Glomerular endothelial cell (primary cell): Measurements from ENCODE around the gene GAS7. TPM values are rescaled to one million over a fixed set of nuclear protein-coding genes. Genes with fewer than 3 reads are reported as not detected.

Experiments
- DNase-seq: peaks from one replicate; pipeline ENCODE4 v3.0.0-alpha.2; 2011; ENCODE audit warnings: low read depth, low spot score; ENCODE audit errors: extremely low read depth
- total RNA-seq: library from RNA; depleted of rRNA; stranded (reverse); fragments of >200 nt; gene quantifications from 2 replicates; pipeline ENCODE4 v1.2.3, GENCODE V29; 2015

GAS7 gene
- total RNA-seq, 1 donor from 2014 or later: 1.2 TPM

DNA sequence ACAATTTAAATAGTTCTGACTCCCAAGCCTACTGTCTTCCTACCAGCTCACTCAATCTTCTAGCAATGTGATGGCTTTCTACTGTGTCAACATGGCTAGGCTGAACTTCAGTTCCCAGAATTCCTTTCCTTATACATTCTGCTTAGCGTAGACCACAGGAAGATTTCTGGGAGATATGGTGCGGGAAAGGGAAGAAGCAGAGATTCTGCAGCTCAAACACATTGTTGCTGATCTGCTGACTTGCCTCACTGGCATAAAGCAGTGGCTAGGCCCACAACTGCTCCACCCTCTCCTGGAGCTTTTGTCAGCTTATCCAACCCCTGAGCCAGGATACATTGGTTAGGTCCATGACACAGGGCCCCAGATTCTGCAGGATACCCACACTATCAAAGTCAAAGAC lies 58.8 kb downstream of the GAS7 start:
- no peak for DNase-seq

DNA sequence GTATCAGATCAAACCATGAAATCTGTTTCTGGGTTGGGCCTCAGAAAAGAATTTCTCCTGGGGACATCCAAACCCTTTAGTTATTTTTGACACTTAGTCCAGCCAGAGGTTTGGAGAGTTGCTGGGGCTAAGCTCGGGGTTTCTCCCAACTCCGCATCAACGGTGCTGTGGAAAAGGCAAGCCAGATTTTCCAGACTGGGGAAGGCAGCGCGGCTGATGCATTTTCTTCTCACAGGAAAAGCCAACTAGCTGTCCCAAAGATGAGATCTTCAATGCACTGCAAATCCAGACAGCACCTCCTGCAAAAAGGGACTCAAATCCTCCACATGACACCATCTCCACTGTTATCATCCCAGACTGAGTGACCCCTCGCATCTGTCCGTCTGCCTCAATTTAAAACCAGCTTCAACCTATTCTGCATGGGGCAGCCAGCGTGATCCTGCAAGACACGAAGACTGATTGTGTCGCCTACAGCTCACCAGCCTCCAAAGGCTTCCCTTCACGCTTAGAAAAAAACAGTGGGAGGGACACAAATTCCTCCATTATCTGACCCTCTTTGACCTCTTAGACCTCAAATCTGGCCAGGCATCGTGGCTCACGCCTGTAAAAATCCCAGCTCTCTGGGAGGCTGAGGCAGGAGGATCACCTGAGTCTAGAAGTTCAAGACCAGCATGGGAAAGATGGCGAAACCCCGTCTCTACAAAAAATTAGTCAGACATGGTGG lies 62.0 kb downstream of the GAS7 start:
- no peak for DNase-seq

DNA sequence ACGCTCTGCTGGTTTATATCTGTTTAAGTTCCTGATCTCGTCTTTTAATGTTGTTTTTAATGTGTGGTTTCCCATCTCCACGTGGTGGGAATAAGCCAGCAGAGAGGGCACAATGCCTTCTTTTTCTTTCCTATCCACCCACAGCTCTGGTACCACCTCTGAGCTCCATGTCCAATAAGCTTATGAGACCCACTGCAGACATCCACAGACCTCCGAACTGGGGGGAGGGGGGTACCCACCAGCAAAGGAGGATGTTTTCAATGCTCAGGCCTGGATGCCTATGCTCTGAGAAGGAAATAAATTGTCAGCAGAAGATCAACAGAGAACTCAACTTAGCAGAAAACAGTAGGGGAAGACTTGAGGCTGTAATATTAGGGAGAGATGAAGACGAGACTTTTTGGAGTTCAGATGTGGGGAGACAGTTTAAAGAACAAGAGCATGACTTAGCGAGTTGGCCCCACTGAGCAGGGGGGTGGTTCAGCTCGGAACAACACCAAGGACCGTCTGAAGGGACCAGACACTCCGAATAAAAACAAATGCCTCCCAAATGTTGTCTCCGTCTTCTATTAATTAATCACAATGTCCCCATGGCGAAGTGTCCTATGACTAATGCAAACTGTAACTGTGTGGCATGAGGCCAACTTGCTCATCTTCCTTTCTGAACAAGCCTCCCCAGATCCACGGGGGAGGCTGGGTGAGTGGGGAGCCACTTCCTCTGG lies 62.7 kb downstream of the GAS7 start:
- no peak for DNase-seq

DNA sequence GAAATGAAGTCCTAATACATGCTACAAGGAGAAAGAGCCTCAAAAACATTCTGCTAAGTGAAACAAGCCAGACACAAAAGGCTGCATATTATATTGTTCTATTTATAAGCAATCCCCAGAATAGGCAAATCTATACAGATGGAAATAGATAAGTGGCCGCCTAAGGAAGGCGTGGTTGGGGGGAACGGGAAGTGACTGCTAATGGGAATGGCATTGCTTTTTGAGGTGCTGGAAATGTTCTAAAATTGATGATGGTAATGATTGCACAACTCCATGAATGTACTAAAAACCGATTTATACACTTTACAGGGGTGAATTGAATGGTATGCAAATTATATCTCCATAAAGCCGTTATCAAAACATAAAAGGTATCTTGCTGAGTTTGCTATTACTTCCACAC lies 67.7 kb downstream of the GAS7 start:
- DNase-seq: no peak

DNA sequence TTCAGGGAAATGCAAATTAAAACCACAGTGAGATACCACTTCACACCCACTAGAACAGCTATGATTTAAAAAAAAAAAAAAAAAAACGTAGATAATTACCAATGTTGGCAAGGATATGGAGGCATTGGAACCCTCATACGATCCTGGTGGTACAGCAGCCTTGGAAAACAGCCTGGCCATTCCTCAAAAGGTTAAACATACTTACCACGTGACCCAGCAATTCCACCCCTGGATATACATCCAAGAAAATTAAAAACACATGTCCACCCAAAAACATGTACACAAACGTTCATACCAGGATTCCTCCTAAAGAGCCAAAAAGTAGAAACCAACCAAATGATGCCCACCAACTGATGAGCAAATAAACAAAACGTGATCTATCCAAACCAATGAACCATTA lies 68.1 kb downstream of the GAS7 start:
- no peak for DNase-seq

DNA sequence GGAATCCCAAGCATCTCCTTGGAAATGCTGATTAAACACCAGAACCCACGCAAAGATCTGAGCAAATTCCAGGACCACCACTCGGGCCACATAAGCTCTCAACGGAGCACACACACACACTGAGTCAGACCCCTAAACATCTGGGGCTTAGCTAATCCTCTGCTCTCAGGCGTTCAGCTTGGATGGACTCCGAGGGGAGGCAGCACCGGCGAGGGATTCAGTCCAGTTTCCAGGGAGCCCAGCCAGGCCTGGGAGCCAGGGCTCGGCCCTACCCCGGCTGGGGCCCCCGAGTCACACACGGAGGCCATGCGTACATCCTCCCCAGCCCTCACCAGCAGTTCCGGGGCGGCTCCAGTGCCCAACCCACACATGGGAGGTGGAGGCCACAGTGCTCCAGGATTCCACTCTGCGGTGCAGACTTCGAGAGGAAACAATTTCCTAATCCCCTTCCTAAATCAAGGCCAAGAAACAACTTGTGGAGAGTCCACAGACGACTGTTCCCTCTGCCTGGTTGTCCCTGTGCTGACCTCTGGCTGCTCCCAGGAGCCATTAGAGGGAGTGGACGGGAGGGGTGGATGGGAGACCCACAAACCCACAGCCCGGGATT lies 70.5 kb downstream of the GAS7 start:
- DNase-seq: no peak

DNA sequence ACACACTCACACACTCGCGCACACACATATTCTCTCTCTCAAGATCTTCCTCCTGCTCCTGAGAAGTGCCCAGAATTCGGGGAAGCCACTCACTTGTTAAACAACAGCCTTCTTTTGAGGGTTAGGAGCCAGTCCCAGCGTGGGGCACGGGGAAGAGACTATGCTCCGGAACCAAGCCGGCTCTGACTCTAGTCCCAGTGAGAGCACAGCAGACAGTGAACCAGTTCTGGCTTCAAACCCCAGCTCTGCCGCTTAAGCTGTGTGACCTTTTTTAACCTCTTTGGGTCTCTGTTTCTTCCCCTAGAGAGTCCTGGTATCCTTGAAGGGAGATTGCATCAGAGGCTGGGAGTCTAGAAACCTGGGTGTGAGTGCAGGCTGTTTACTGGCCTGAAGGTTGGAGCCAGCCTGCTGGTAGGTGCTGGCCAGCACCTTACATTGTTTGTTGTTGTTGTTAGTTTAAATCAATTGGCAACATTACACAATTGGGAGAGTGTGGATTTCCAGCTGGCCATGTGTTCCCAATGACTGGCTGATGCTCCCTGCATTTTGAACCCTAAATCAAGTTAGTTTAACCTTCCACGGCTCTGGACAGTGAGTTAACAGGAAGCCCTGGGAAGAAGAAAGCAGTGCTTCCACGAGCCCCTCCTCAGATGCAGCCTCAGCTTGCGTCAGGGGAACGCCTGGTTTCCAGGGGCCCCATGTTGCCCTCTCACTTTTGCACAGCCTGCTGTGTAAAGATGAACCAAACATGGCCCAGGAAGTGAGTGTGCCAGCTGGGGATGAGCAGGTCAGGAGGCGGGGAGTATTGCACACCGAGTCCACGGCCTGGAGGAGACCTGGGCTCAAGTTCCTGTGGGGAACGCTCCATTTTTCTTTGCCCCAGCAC lies 71.5 kb downstream of the GAS7 start:
- no peak for DNase-seq

DNA sequence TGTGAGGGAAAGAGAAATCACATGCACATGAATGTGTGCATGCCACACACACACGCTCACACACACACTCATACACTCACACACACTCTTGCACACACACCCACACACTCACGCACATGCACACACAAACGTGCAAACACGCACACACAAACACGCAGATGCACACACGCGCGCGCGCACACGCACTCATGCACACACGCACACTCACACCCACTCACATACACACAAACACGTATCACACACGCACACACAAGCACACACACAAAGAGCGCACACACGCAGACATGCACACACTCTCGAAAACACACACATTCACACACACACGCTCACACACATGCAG lies 72.2 kb downstream of the GAS7 start:
- DNase-seq: no peak

DNA sequence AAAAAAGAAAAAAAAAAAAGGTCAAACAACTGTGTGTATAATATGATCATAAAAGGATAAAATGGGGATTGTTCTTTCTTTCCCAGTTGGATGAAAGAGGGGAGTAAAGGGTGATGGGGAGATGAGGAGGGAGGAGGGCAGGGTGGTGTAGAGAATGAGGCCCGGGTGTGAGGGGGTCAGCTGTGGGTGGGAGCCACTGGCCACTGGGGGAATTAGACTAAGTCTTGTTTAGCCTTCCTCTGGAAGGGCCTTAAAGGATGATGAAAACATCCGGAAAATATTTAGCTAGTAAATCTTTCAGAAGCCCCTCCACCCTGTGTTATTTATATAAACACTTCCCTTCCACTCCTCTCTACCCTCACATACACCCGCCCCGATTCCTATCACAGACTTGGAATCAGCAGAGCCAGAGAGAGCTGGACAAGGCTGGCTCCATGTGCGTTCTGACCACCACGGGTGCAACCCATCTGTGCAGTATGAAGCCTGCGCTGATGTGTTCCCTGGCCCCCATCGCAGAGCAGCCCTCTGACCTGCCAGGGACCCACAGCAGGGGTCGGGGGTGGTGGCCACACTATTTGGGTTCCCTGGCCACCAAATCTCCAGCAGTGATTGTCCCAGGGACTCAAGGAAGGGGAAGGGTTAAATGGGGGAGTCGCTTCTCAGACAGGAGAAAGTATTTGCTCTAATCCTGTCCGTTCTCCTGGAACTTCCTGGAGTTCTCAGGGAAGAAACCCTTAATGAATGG lies 72.7 kb downstream of the GAS7 start:
- DNase-seq: no peak

DNA sequence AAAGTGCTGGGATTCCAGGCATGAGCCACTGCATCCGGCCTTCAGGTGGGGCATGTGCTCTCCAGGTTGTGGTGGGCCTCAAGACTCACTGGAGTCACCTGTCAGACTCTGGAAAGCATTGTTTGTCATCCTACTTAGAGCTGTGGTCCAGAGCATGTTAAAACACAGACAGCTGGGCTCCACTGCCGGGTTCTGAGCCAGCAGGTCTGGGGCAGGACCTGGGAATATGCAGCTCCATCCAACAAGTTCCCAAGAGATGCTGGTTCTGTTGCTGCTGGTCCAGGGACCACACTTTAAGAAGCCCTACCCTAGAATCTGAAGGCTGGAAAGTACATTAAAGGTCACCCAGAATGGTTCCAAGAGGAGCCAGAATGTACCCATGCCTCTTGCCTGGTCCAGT lies 75.3 kb downstream of the GAS7 start:
- DNase-seq: no peak

DNA sequence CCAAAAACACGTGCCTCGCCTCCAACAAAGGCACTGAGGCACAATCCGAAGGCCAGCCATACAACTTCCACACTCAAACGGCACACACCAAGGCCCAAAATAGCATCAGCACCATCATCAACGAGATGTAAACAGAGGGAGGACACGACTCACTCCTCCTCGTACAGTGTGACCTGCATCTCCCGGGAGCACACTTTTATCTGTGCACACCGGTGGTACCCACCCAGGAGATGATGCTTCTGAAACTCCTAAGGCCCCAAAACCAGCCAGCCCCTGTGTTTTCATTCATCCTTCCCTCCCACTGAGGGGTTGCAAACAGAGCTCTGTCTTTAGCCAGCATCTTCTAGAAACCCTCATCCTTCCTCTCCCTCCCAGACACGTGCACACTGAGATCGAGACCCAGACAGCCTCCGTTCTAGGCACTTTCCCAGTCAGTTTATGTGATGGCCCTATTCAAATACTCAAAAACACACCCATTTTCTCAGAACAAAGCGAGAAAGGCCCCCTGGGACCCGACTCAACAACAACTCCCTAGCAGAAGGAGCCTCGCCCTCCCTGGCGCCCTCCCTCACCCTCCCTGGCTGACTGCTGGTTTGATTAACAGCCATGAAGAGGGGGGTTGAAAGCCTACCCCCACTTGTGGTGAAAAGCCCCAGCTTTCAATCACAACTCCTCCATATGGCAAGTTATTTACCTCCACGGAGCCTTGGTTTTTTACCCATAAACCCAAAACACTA lies 76.3 kb downstream of the GAS7 start:
- no peak for DNase-seq

DNA sequence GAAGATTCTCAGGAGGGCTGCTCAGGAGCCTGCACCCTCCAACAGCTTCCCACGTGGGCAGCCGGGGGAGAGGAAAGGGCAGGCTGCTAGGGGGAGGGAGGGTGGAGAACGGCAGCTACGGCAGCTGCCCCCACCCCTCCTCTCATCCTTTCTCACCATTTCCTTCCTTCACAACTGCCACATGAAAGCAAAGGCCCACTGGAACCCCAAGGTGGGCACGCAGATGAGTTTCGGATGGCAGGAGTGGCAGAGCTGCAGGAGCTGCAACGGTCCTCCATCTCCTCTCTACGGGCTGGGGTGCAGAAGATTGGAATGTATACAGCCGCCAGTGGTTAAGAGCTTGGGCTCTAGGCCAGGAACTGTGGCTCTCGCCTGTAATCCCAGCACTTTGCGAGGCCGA lies 77.7 kb downstream of the GAS7 start:
- DNase-seq: no peak

DNA sequence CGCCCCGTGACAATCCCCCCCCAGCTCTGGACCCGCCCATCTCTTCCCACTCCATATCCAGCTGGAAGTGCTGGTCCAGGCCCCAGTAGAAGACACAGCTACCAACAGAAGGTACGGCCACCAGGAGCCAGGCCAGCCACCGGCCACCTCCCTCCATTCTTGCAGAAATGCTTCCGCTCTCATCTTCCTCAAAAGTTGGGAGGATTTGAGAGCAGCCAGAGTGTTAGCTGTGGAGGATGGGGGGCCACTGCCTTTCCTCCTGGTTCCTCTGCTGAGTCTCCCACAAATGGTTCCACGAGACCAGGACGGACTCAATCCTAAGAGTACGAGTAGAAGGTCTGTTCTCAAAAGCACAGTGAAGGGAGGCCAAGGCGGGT lies 78.3 kb downstream of the GAS7 start:
- DNase-seq: no peak

DNA sequence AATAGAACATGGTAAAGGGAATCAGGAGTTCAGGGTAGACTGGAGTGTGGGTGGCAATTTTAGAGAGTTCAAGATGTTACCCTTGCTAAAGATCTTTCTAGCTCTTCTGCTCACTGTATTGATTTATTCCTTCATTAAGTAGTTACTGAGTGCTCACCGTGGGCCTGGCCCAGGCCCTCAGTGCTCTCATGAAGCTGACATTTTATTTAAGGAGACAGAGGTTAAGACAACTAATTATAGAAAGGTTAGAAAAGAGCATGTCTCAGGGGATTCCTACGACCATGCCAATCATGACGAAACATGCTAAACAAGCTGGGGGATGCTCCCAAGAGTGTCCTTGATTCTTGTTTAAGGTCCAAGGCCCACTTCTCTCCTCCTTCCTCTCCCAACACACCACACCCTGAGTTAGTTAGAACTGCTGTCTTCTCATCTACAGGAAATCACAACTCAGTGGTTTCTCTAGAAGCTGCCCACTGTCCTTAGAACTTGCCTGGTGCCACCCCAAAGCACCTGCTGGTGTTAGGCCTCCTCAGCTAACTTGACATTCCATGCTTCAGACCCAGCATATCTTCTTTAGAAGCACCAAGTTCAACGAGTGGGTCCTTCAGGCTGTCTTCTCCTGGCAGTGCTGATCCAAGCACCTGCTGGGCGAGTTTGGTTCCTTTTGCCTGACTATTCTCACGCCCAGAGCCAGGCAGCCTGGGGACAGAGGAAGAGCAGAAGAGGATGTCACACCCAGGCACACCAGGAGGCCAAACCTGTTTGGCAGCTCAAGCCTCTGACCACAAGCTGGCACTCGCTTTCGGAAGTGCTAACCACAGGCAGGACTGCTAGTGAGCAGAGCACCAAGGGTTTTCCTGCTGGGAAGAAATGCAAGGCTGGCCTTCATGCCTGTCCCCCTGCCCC lies 79.0 kb downstream of the GAS7 start:
- DNase-seq: no peak

DNA sequence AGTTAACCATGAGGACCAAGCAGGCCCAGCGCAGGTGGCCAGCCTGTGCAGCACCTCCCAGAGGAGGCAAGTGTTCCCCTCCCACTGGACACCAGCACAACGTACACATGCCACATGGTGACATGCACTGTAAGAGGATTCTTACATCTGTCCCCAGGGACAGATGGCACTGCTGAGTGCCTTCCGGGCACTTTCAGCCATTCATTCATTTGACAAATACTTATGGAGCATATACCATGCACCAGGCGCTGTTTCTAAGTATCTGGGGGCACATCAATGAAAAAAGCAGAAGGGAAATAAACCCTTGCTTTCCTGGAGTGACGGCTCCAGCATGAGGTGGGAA lies 79.6 kb downstream of the GAS7 start:
- DNase-seq: no peak

DNA sequence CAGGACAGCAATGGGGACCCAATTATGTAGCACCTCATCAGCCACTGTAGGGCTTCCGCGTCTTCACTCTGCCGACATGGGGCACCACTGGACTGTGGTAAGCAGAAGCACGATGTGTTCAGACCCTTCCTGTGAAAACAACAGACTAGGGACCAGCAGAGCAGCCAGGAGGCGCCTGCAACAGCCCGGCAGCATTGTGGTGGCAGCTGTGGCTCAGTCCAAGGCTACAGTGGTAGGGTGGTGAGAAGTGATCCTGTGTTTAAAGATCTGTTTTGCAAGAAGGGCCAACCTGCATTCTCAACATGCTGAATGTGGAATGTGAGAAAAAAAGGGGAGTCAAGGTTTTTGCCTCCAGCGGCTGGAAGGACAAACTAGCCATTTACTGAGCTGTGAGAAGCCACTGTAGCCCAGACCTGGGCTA lies 80.8 kb downstream of the GAS7 start:
- DNase-seq: no peak

DNA sequence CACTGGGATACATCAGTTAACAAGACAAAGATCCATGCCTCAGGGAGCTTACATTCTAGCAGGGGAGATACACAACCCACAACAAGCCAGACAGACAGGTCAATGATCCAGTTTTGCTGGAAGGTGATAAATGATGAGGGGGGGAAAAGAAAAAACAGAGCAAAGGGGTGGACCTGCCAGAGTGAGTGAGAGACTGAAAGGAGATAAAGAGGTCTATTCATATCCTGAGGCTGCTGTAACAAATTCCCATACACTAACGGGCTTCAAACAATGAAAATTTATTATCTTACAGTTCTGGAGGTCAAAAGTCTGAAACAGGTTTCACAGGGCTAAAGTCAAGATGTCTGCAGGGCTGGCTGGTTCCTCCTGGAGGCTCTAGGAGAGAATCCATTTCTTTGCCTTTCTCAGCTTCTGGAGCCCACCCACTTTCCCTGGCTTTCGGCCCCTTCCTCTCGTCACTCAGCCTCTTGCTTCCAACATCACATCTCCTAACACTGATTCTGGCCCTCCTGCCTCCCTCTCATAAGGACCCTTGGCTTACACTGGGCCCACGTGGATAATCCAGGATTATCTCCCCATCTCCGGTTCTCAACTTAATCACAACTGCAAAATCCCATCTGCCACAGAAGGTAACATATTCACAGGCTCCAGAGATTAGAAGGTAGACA lies 81.5 kb downstream of the GAS7 start:
- no peak for DNase-seq

DNA sequence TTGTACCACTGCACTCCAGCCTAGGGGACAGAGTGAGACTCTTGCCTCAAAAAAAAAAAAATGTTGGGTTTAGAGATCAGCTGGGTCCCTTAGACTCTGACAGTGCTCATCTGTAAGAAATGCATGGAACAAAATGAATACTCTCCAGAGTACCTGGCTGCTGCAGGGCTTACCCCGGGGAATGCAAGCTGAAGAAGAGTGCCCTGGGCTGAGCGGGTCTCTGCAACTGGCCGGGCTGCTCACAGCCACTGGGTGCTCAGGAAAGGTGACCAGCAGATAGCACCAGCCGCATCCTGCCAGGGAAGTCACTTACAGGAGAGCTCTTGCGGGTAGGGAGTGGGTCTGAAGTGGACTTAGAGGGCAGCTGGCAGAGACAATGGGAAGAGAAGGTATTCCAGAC lies 82.1 kb downstream of the GAS7 start:
- no peak for DNase-seq

DNA sequence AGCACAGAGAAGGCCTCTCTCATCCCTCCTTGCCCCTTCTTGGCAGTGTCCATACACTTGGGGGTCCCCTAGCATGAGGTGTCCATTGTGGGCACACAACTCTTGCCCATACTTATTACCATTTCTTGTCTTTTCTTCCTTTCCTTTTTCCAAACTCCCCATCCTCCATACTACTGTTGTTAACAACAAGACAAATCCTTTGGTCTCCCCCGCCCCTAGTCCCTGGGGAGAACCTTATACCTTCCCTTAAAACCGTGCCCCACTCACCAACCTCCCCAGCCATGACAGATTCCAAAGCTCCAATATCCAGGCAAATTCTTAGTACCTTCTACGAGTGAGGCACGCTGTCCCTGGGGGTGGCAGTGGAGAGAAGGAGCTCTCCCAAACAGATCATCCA lies 82.9 kb downstream of the GAS7 start:
- DNase-seq: no peak
